GM18951 (cell line): ENCODE results near the gene MAPK10.

ENCODE experiments used
- POLR2A ChIP-seq: IDR thresholded peaks from 4 replicates; pipeline ENCODE4 v1.6.1; 2011; ENCODE audit warnings: mild to moderate bottlenecking; ENCODE audit not compliant: insufficient read length, insufficient read depth; ENCODE audit errors: extremely low read depth
- in situ Hi-C: fragments of 300-500 bp; cut with MboI; formaldehyde crosslinking; loops from one replicate; pipeline ENCODE4 v1.12.0; 2022; ENCODE audit warnings: low sequenced_read_pairs, mixed read lengths, inconsistent platforms; ENCODE audit not compliant: unreplicated experiment

The MAPK10 gene

GRCh38 chr4:86367577-86367976 is 7.7 kb upstream of the MAPK10 start:
- TF ChIP-seq POLR2A: no peak
- in situ Hi-C loops: no loop called here

- in situ Hi-C loops: no loop called here
- no peak for TF ChIP-seq POLR2A
These were observed 7.1 kb upstream of the MAPK10 start for GRCh38 chr4:86366920-86367319.

- TF ChIP-seq POLR2A: no peak
- in situ Hi-C loops: no loop called here
These were observed 2.7 kb upstream of the MAPK10 start for GRCh38 chr4:86362510-86362909.

GRCh38 chr4:86358257-86358656 is 1.6 kb downstream of the MAPK10 start:
- in situ Hi-C loops: no loop called here

GRCh38 chr4:86357608-86358007 is 2.2 kb downstream of the MAPK10 start:
- no peak for TF ChIP-seq POLR2A

More at GRCh38 chr4:86358257-86358656, 1.6 kb downstream of the MAPK10 start:
- no peak for TF ChIP-seq POLR2A

GRCh38 chr4:86356425-86357210 is 3.2 kb downstream of the MAPK10 start:
- TF ChIP-seq POLR2A: no peak
- in situ Hi-C loops: no loop called here

More at GRCh38 chr4:86357608-86358007, 2.2 kb downstream of the MAPK10 start:
- in situ Hi-C loops: no loop called here

- no peak for TF ChIP-seq POLR2A
- in situ Hi-C loops: no loop called here
These were observed 5.5 kb downstream of the MAPK10 start for GRCh38 chr4:86354390-86354789.

GRCh38 chr4:86346320-86346719 is 13.5 kb downstream of the MAPK10 start:
- in situ Hi-C loops: no loop called here
- TF ChIP-seq POLR2A: no peak

GRCh38 chr4:86344127-86344526 is 15.7 kb downstream of the MAPK10 start:
- TF ChIP-seq POLR2A: no peak
- in situ Hi-C loops: no loop called here

GRCh38 chr4:86338989-86339388 is 20.9 kb downstream of the MAPK10 start:
- TF ChIP-seq POLR2A: no peak
- in situ Hi-C loops: no loop called here

GRCh38 chr4:86338521-86338920 is 21.3 kb downstream of the MAPK10 start:
- in situ Hi-C loops: no loop called here
- no peak for TF ChIP-seq POLR2A

- no peak for TF ChIP-seq POLR2A
- in situ Hi-C loops: no loop called here
These were observed 25.7 kb downstream of the MAPK10 start for GRCh38 chr4:86334020-86334750.

- in situ Hi-C loops: no loop called here
- no peak for TF ChIP-seq POLR2A
These were observed 26.6 kb downstream of the MAPK10 start for GRCh38 chr4:86333236-86333635.
